Lower lobe of right lung (tissue), 2 donors: ENCODE results near the gene ADAMTSL3. TPM values are rescaled to one million over a fixed set of nuclear protein-coding genes. Genes with fewer than 3 reads are reported as not detected.

Source experiments
- ATAC-seq, 2 donors: fragments of 200-7000 bp; cut with Tn5 transposase; one replicate each; pipeline ENCODE4 v1.9.1; 2020 to 2022; ENCODE audit warnings: mild to moderate bottlenecking in 2 of 2, moderate library complexity in 2 of 2
- DNase-seq: peaks from one replicate; pipeline ENCODE4 v3.0.0-alpha.2; 2020
- H3K27ac ChIP-seq: fragments of 200-600 bp; one replicate; pipeline ENCODE4 v1.8.0; 2022
- H3K27me3 ChIP-seq: fragments of 200-600 bp; one replicate; pipeline ENCODE4 v1.8.0; 2022; ENCODE audit warnings: low read depth
- H3K36me3 ChIP-seq: fragments of 200-600 bp; one replicate; pipeline ENCODE4 v1.8.0; 2022; ENCODE audit warnings: mild to moderate bottlenecking
- H3K4me1 ChIP-seq: fragments of 200-600 bp; one replicate; pipeline ENCODE4 v1.8.0; 2022
- H3K4me3 ChIP-seq: fragments of 200-600 bp; one replicate; pipeline ENCODE4 v1.8.0; 2022; ENCODE audit warnings: mild to moderate bottlenecking
- H3K9me3 ChIP-seq: fragments of 200-600 bp; one replicate; pipeline ENCODE4 v1.8.0; 2022
- intact Hi-C: fragments of 100-400 bp; cut with DNase I; formaldehyde crosslinking; loops from one replicate; pipeline ENCODE4 v1.11.0; 2022
- total RNA-seq: library from RNA; stranded (reverse); fragmentation: NEBNext Ultra II Directional; extraction: Animal tissue kit (Norgen Biotek cat#: 25700); gene quantifications from one replicate; pipeline ENCODE4 v1.2.1, GENCODE V29; 2021
- TF ChIP-seq, protein P1 (sequence below): fragments of 200-600 bp; IDR thresholded peaks from one replicate; pipeline ENCODE4 v1.8.0; 2022; ENCODE audit warnings: antibody characterized with exemption, mild to moderate bottlenecking
- donor health status: DM: no; HTN: yes; CAD: no; lungs with severe emphysema.

Gene ADAMTSL3
- total RNA-seq, 1 donor from 2014 or later = 26.4 TPM

DNA sequence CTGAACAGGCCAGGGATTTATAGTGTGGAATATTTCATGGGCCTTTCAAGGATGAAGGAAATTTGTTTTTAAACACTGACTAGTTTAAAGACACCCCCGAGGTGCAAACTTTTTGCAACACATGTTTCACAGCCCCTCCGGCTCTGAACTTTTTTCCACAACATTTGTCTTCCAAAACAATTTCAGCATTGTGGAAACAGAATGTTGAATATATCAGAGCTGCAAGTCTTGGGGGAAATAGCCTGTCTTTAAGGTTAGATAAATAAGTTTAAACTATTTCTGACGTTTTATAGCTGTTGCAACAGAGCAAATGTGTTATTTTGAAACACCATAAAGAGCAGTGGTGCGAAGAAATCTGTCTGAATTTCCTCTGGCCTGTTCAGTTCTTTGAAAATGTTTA is 352.5 kb downstream of the ADAMTSL3 start:
- TF ChIP-seq, protein P1, sequence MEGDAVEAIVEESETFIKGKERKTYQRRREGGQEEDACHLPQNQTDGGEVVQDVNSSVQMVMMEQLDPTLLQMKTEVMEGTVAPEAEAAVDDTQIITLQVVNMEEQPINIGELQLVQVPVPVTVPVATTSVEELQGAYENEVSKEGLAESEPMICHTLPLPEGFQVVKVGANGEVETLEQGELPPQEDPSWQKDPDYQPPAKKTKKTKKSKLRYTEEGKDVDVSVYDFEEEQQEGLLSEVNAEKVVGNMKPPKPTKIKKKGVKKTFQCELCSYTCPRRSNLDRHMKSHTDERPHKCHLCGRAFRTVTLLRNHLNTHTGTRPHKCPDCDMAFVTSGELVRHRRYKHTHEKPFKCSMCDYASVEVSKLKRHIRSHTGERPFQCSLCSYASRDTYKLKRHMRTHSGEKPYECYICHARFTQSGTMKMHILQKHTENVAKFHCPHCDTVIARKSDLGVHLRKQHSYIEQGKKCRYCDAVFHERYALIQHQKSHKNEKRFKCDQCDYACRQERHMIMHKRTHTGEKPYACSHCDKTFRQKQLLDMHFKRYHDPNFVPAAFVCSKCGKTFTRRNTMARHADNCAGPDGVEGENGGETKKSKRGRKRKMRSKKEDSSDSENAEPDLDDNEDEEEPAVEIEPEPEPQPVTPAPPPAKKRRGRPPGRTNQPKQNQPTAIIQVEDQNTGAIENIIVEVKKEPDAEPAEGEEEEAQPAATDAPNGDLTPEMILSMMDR = no peak
- DNase-seq (no peak), ATAC-seq (no peak)
- Histone ChIP-seq H3K4me3 (no peak overlapping the region), H3K4me1 (no peaks in the 10 kb centered on the region), H3K27ac (no peak overlapping the region), H3K27me3 (no peaks in the 10 kb centered on the region), H3K36me3 (no peaks in the 10 kb centered on the region), H3K9me3 (no peaks in the 10 kb centered on the region)
- intact Hi-C loops = no loop called here

DNA sequence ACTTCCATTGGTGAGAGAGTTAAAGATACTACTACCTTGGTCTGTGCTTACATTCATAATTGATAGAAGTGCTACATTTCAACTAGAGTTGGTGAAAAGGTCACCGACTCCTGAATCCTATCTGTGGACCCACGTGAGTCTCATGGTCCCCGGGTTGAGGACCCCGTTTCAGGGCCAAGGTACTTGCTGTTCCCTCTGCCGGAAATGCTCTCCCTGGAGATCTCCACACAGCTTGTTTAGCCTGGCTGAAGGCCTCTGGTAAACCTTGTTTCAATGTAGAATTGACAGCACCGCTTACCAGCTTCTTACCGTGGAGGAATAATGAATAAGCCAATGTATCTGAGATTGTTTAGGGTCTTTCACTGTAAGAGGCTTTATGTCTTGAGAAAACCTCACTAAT is 355.7 kb downstream of the ADAMTSL3 start:
- no peak overlapping the region for H3K4me3 ChIP-seq
- no peaks in the 10 kb centered on the region for H3K9me3 ChIP-seq
- TF ChIP-seq, protein P1 = no peak
- H3K4me1 ChIP-seq = no peaks in the 10 kb centered on the region
- no peak for DNase-seq
- H3K36me3 ChIP-seq = no peaks in the 10 kb centered on the region
- no peak for ATAC-seq
- intact Hi-C loops = no loop called here
- H3K27ac ChIP-seq = no peak overlapping the region
- no peaks in the 10 kb centered on the region for H3K27me3 ChIP-seq

DNA sequence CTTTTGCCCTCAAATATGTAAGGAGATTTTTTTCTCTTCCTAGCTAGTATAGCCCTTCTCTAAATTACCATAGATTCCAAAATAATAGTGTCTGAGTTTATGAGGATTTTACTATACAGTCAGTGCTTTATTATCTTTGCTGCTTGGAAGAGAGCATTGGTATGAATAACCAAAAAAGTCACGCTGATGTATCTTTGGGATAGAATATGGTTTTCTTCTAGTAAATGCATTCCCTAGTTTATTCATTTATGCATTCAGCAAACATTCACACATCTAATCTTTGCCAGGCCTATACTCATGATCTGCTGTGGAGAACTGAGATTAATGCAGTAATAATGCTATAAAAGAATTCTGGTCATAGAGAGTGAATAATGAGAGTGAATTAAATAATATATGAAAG is 356.3 kb downstream of the ADAMTSL3 start:
- ATAC-seq = no peak
- intact Hi-C loops = no loop called here

DNA sequence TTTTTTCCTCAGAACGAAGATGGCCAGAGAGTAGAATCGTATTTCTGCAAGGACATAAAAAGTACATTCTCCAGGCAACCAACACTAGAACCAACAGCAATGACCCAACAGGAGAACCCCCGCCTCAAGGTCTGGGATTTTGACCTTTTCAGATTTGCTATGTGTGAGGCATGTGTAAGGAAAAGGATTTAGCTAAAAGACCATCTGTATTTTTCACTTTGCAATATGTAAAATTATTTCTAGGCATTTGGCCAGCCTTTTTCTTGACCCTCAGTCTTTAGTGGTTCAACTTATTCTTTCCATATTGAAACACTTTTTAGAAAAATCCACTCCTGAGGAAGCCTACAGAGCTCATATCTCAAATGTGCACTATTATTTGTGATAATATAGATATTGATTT is 362.4 kb downstream of the ADAMTSL3 start:
- intact Hi-C loops = no loop called here
- Histone ChIP-seq H3K9me3 (no peaks in the 10 kb centered on the region), H3K27me3 (no peaks in the 10 kb centered on the region), H3K4me3 (no peak overlapping the region), H3K27ac (no peak overlapping the region), H3K36me3 (no peaks in the 10 kb centered on the region), H3K4me1 (no peaks in the 10 kb centered on the region)
- ATAC-seq (no peak), DNase-seq (no peak)
- TF ChIP-seq, protein P1 = no peak

More for the DNA sequence above, 356.3 kb downstream of the ADAMTSL3 start:
- Histone ChIP-seq H3K27me3 (no peaks in the 10 kb centered on the region), H3K4me3 (no peak overlapping the region), H3K36me3 (no peaks in the 10 kb centered on the region), H3K9me3 (no peaks in the 10 kb centered on the region), H3K4me1 (no peaks in the 10 kb centered on the region), H3K27ac (no peak overlapping the region)
- TF ChIP-seq, protein P1 = no peak
- DNase-seq = no peak

DNA sequence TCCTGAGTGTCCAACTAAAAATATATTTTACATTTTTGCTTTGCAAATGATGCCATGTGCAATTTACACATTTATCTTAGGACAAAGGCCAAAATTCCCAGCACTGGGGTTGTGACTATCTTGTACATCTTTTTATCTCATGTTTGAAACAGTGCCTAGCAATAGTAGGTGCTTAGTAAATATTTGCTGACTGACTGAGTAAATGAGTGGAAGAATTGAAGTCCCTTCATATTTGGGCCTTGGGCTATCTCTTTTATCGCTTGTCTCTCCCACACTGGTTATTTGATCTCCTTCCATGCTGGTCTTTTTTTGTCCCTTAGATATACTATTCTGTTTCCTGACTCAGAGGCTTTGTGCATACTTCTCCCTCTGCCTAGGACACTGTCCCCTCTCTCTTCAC is 368.6 kb downstream of the ADAMTSL3 start:
- no peak overlapping the region for H3K27ac ChIP-seq
- H3K9me3 ChIP-seq = no peaks in the 10 kb centered on the region
- H3K27me3 ChIP-seq = no peaks in the 10 kb centered on the region
- no peaks in the 10 kb centered on the region for H3K36me3 ChIP-seq
- no peaks in the 10 kb centered on the region for H3K4me1 ChIP-seq
- DNase-seq (no peak), ATAC-seq (no peak)
- TF ChIP-seq, protein P1 = no peak
- intact Hi-C loops = no loop called here
- no peak overlapping the region for H3K4me3 ChIP-seq

DNA sequence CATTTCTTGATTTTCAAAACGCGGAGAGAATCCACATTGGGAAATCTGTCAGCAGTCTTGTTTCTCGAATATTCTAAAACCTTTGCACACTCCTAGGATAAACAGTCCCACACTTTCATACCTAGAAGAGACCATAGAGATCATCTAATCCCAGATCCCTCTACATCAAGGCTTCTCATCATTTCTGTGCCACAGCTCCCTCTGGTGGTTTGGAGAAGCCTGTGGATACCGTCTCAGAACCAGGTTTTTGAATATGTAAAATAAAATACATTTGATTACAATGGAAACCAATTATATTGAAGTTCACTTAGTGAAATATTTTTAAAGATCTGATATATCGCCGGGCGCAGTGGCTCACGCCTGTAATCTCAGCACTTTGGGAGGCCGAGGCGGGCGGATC is 369.7 kb downstream of the ADAMTSL3 start:
- H3K27me3 ChIP-seq = no peaks in the 10 kb centered on the region
- H3K4me1 ChIP-seq = no peaks in the 10 kb centered on the region
- intact Hi-C loops = no loop called here
- ATAC-seq (no peak), DNase-seq (no peak)
- no peak overlapping the region for H3K27ac ChIP-seq
- no peak overlapping the region for H3K4me3 ChIP-seq
- H3K36me3 ChIP-seq = no peaks in the 10 kb centered on the region
- peaks cover under 1% of the 10 kb centered on the region for H3K9me3 ChIP-seq
- TF ChIP-seq, protein P1 = peak; percentile 49
